NOMO-1 treated with dmso at 0.1 percent for 144 hours (cell line): ENCODE results near the gene KRTAP9-2.
"Not testable (repeated sequence)": the region's sequence is repeated elsewhere in the genome, so short reads cannot be mapped to it uniquely, and the experiment has no call there.

Source experiments
- DNase-seq: peaks from one replicate; lab custom pipeline; 2025; ENCODE audit not compliant: unreplicated experiment; lab: John Stamatoyannopoulos, UW

The KRTAP9-2 gene, protein sequence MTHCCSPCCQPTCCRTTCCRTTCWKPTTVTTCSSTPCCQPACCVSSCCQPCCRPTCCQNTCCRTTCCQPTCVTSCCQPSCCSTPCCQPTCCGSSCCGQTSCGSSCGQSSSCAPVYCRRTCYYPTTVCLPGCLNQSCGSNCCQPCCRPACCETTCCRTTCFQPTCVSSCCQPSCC

DNA sequence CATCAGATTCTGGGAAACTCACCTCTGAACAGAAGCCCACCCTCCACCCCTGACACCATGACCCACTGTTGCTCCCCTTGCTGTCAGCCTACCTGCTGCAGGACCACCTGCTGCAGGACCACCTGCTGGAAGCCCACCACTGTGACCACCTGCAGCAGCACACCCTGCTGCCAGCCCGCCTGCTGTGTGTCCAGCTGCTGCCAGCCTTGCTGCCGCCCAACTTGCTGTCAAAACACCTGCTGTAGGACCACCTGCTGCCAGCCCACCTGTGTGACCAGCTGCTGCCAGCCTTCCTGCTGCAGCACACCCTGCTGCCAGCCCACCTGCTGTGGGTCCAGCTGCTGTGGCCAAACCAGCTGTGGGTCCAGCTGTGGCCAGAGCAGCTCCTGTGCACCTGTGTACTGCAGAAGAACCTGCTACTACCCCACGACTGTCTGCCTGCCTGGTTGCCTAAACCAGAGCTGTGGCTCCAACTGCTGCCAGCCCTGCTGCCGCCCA is at the start of gene KRTAP9-2:
TSS of gene KRTAP9-2 (plus strand) at position 51 of the 498 bp plus-strand sequence. CDS start at position 58, 7 bp downstream.
- not testable (repeated sequence) for DNase-seq

DNA sequence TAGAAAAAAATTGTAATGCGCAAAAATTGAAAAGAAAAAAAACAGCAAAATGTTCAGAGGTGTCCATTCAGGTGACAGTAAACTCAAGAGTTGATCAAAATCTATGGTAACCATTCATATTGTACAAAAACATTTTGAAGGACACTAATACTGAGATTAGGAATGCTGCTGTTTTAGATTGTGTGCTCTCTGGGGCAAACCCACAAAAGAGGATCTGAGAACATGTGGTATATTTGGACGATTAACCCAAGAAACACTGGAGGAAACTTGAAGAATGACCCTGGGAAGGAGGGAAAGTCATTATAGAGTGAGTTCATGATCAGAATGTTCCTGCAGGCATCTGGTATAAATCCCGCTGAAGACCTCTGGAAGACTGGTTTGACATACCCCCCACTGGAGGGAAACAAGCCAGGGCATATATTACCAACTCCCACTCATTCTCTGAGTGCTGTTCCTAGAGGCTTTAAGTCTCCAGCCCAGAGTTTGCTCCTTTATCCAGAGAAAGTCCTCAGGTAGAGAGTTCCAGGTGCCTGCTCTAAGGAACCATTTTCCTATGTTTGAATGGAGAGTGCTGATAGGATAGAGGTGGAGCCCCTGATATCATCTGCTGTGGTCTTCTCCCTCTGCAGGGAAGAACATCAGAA is 49.6 kb upstream of the KRTAP9-2 start:
- DNase-seq, result no peak

DNA sequence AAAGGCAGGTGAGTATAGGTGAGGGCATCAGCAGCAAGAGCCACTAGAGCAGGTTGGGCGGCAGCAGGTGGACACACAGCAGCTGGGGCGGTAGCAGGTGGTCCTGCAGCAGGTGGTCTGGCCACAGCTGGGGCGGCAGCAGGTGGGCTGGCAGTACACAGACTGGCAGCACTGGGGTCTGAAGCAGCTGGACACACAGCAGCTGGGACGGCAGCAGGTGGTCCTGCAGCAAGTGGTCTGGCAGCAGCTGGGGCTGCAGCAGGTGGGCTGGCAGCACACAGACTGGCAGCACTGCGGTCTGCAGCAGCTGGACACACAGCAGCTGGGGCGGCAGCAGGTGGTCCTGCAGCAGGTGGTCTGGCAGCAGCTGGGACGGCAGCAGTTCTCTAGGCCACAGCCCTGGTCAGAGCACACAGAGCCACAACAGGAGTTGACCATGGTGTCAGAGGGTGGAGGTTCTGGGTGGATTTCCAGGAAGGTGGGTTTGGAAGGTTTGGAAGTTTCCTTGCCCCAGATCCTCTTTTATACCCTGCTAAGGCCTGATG is 48.6 kb upstream of the KRTAP9-2 start, which contains the start of gene KRTAP4-2:
TSS of gene KRTAP4-2 (minus strand) at position 495 of the 545 bp plus-strand sequence. CDS start at position 438, 57 bp downstream.
- DNase-seq, result no peak

DNA sequence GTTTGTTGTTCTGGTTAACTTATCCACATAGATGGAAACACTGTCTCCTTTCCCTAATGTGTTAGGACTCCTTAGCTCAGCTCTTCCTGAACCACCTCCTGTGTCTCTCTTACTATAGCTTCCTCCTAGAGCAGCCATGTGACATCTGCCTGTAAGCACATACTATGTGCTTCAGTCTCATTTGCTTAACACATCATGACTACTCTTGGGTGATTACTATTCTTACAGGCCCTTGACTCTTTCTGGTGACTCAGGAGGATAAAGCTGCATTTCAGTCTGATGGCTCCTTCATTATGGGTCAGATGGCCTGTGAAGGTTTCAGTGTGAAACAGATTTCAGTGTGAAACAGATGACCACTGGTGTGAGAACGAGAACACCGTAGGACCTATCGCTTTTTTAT is 48.1 kb upstream of the KRTAP9-2 start:
- DNase-seq, result no peak

DNA sequence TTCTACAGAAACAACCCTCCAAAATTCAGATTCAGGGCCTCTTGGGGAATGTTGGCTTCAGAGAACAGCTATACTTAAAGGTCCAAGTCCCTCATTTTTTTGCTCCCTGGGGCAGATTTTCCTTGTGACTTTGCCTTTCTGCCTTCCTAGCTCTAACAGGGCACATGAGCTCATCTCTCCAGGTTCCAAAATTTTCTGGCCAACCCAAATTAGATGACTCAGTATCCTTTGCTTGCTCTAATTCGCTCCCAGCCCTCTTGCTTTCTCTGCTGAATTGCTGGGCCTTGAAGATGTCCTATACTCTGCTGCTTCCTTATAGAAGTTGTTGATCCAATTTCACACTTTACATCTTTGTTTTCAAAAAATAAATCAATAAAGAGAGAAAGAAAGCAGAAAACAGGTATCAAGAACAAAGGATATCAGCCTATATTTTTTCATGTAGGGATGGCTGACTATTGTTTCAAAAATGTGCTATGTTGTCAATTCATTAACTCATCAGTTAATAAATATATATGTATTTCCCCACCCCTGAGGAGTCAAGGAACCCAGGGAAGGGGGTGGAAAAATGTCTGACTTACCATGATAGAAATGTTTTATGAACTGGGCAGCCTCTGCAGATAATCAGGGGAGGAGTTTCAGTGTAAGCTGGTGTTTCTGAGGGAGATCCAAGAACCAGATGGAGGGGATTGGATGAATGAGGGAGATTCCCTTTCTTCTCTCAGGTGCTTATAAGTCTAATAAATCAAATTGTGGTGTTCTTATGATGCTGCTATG is 47.4 kb upstream of the KRTAP9-2 start:
- no peak for DNase-seq

DNA sequence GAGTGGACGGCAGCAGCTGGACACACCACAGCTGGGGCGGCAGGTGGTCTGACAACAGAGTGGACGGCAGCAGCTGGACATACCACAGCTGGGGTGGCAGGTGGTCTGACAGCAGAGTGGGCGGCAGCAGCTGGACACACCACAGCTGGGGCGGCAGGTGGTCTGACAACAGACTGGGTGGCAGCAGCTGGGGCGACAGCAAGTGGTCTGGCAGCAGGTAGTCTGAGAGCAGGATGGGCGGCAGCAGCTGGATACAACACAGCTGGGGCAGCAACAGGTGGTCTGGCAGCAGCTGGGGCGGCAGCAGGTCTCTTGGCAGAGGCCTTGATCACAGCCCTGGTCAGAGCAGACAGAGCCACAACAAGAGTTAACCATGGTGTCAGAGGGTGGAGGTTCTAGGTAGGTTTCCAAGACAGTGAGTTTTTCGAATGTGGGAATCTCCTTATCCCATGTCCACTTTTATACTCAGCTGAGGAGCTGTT is 41.9 kb upstream of the KRTAP9-2 start, which contains the start of gene KRTAP4-1:
TSS of gene KRTAP4-1 (minus strand) at position 432 of the 482 bp plus-strand sequence. CDS start at position 375, 57 bp downstream.
- DNase-seq, result no peak

DNA sequence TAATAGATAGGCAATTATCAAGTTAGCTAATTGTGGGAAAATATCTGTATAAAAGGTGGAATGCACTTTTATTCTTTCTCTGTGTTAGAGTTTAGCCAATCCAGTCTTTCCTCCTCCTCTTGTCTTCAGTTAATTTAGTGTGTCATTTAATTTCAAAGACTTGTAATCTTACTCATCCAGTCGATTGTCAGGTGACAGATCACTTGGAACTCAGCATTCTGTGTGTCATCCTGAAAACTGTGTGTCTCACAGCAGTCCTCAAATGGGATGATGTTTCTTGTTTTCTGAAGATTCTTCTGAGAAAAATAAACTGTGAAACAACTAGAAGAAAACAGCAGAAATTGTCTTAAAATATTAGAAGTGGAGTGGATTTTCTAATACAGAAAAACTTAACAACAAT is 41.4 kb upstream of the KRTAP9-2 start:
- DNase-seq, result no peak

DNA sequence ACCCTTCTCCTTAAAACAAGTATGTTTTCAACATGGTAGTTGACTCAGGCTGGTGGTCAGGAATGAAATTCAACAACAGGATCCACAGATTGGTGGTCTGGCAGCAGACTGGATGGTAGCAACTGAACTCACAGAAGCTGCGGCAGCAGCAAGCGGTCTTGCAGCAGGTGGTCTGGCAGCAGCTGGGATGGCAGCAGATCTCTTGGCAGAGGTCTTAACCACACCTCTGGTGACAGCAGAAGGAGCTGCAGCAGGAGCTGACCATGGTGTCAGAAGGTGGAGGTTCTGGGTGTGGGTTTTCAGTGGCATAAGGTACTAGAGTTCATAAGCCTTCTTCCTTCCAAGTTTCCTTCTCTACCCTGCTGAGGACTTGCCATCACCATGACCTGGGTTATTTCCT is 39.6 kb upstream of the KRTAP9-2 start:
- DNase-seq, result no peak

DNA sequence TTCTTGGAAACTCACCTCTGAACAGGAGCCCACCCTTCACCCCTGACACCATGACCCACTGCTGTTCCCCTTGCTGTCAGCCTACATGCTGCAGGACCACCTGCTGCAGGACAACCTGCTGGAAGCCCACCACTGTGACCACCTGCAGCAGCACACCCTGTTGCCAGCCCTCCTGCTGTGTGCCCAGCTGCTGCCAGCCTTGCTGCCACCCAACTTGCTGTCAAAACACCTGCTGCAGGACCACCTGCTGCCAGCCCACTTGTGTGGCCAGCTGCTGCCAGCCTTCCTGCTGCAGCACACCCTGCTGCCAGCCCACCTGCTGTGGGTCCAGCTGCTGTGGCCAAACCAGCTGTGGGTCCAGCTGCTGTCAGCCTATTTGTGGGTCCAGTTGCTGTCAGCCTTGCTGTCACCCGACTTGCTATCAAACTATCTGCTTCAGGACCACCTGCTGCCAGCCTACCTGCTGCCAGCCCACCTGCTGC is 36.6 kb upstream of the KRTAP9-2 start, which contains the start of gene KRTAP9-1:
TSS of gene KRTAP9-1 (plus strand) at position 51 of the 482 bp plus-strand sequence. CDS start at position 51, 0 bp downstream.
- DNase-seq, result not testable (repeated sequence)

DNA sequence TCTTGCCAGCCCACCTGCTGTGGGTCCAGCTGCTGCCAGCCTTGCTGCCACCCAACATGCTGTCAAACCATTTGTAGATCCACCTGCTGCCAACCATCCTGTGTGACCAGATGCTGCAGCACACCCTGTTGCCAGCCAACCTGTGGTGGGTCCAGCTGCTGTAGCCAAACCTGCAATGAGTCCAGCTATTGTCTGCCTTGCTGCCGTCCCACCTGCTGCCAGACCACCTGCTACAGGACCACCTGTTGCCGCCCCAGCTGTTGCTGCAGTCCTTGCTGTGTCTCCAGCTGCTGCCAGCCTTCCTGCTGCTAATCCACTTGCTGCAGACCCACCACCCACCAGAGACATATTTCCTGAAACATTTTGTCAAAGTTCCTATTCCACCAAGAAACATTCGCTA is 36.1 kb upstream of the KRTAP9-2 start:
- no peak for DNase-seq

DNA sequence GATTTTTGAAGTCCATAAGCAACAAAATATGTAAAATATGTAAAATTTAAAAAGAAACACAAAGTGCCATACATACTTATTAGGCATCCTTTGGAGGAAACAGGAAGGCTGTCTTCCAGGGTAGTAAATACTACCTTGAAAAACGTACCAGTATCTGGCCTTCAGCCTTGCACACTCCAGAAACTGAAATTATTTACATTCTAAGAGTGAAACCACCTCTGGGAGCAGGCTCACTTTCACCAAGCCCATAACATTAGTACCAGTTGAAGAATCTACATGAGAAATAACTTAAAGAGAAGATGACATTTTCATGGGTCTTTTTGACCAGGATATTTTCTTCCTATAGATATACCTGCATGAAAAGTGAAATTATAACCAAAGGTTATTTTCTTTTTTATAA is 30.4 kb upstream of the KRTAP9-2 start:
- no peak for DNase-seq

DNA sequence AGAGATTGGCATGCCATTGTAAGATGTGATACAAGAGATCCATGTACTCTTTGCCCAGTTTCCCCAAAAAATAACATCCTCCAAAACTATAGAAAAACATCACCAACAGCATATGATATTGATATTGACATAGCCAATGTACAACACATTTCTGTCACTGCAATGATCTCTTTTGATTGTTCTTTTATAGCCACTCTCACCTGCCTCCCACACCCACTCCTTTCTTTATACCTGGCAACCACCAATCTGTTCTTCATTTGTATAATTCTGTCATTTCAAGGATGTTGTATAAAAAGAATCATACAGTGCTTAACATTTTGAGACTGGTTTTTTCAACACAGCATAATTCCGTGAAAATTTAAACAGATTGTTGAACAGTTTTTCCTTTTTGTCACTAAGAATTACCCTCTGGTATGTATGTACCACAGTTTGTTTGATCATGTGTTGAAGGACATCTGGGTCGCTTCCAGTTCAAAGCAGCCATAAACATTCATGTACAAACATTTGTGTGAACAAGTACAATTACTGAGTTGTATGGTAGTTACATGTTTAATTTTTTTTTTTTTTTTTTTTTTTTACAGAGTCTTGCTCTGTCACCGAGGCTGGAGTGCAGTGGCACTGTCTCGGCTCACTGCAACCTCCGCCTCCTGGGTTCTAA is 26.9 kb upstream of the KRTAP9-2 start:
- DNase-seq, result no peak

DNA sequence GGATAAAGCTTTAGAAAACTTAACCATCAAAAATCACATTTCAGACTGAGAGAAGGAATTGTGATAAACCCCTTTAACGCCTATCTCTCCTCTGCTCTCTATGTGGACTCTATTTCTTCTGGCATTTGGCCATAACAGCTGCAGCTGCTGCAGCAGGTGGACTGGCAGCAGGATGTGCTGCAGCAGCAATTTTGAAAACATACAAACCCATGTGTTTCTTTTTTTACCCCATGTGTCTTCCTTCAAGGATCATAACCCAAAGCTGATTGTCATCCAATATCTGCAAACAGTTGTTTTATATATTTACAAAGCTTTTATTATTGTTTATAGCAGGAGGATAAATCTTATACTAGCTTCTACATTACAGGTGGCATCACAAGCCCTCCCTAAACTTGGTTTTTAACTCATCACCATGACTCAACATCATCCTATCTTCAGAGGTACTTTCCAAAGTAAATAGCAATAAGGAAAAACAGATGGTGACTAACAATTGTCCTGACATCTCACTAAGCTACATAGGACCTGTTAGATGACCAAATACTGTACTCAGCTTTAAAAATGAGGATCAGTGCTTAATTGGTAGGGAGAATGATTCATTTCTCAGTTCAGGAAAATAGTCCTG is 14.5 kb upstream of the KRTAP9-2 start:
- no peak for DNase-seq

DNA sequence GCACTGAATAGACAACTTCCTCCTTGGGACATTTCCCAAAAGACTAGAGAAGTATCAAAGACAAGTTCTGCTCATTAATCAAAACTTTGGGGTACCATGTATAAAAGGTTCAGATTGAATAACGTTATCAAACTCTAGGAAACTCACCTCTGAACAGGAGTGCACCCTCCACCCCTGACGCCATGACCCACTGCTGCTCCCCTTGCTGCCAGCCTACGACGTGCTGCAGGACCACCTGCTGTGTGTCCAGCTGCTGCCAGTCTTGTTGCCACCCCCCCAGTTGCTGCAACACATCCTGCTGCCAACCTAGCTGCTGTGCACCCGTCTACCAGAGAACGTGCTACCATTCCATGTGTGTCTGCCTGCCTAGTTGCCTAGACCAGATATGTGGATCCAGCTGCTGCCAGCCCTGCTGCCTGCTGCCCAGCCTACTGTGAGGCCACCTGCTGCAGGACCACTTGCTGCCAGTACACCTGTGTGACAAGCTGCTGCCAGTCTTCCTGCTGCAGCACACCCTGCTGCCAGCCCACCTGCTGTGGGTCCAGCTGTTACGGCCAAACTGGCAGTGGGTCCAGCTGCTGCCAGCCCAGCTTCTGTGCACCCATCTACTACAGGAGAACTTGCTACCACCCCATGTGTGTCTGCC is 13.8 kb upstream of the KRTAP9-2 start:
- DNase-seq, result no peak

DNA sequence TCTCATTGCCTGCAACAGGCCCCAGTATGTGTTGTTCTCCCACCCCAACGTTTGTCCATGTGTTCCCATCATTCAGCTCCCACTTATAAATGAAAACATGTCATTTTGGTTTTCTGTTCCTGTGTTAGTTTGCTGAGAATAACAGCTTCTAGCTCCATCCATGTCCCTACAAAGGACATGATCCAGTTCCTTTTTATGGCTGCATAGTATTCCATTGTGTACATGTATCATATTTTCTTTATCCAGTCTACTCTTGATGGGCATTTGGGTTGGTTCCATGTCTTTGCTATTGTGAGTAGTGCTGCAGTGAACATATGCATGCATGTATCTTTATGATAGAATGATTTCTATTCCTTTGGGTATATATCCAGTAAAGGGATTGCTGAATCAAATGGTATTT is 10.8 kb upstream of the KRTAP9-2 start:
- no peak for DNase-seq

DNA sequence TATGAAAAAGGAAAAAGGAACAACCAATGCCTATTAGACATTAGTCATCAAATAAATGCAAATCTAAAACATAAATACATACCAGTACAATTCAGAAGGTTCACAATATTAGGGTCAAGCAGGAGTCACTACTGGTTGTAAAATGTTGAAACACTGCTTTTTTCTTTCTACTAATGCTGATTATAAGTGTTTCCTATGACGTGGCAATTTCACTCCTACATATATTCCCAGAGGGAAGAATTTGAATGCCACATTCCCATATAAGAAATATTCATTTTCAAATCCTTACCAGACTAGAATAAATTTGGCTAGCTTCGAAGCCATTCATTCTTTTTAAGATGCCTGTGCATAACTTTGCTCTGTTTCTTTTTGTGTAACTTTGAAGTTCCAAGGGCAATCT is 2.6 kb upstream of the KRTAP9-2 start:
- DNase-seq, result no peak

DNA sequence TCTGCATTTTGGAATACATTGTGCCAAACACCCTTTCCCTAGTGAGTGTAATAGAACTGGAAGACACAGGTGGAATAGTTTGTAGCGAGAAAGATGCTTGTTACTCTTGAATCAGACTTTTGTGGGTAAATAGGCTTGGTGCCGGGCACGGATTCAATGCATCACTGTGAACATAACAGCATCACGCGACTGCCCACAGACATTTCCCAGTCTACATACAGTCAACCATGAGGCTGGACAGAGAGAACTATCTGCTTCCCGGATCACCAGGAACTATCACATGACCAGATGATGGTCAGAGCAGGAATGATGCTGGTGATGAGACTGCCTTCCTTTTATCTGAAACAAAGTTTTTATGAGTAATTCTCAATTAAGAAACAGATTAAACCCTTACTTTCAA is 397 bp upstream of the KRTAP9-2 start:
- no peak for DNase-seq

DNA sequence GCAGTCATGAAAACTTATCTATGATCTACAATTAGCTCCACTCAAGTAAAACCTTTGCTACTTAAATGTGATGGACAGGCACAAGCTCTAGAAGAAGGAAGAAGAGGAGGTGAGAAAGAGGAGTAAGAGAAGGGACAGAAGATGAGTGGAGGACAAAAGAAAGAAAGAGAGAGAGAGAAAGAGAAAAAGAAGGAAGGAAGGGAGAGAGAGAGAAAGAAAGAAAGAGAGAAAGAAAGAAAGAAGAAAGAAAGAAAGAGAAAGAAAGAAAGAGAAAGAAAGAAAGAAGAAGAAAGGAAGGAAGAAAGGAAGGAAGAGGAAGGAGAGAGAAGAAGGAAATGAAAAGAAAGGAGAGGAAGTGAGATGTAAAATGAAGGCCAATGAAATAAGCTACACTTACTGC is 3.6 kb downstream of the KRTAP9-2 start:
- no peak for DNase-seq

DNA sequence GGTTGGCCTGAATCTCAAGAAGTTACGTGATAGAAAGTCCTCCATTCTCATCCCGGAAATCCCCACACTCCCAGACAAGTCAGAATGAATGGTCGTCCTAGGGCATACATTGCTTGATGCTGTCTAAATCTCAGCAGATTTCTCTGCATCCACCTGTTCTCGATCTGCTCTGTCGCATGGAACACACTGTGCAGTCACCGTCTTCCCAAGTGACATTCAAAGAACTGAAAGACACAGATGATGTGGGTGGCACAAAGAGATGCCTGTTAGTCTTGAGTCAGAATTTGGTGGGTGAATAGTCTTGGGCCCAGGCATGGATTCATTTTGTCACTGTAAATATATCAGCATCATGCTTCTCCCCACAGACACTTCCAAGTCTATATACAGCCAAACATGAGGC is 5.3 kb downstream of the KRTAP9-2 start:
- no peak for DNase-seq
